GM12878 (cell line): ENCODE measurements around the gene GJD3. TPM values are rescaled to one million over a fixed set of nuclear protein-coding genes. Genes with fewer than 3 reads are reported as not detected.
A peak's percentile ranks its signal among the peaks of the same experiment; 100 is the strongest.

ENCODE experiments used
- ATF7 ChIP-seq: fragments of 450-650 bp; IDR thresholded peaks from 2 replicates; pipeline ENCODE4 v1.6.1; 2016; ENCODE audit warnings: low read depth, mild to moderate bottlenecking
- BACH1 ChIP-seq: fragments of 450-650 bp; IDR thresholded peaks from 2 replicates; pipeline ENCODE4 v1.6.1; 2017; ENCODE audit warnings: mild to moderate bottlenecking, borderline replicate concordance
- BRCA1 ChIP-seq: IDR thresholded peaks from 2 replicates; pipeline ENCODE4 v1.6.1; 2011; ENCODE audit warnings: low read depth, low read length, improper control_type of control experiment
- CBX5 ChIP-seq: sonication (generic); IDR thresholded peaks from 2 replicates; pipeline ENCODE4 v1.6.1; 2016; ENCODE audit warnings: low read depth, moderate library complexity, mild to moderate bottlenecking, inconsistent platforms
- DPF2 ChIP-seq: fragments of 450-650 bp; IDR thresholded peaks from 2 replicates; pipeline ENCODE4 v1.6.1; 2017; ENCODE audit warnings: mild to moderate bottlenecking
- EED ChIP-seq: sonication (generic); IDR thresholded peaks from 2 replicates; pipeline ENCODE4 v1.6.1; 2016; ENCODE audit warnings: antibody characterized with exemption, low read depth
- ESRRA ChIP-seq: IDR thresholded peaks from 2 replicates; pipeline ENCODE4 v1.6.1; 2012; ENCODE audit warnings: mild to moderate bottlenecking, low read length, improper control_type of control experiment
- EZH2 ChIP-seq: IDR thresholded peaks from 2 replicates; pipeline ENCODE4 v1.6.1; 2012; ENCODE audit warnings: low read depth, mild to moderate bottlenecking, control low read depth, inconsistent platforms, low read length, borderline replicate concordance; ENCODE audit not compliant: control insufficient read depth
- FOS ChIP-seq: IDR thresholded peaks from 3 replicates; pipeline ENCODE4 v1.6.1; 2011; ENCODE audit warnings: borderline replicate concordance; ENCODE audit not compliant: insufficient read length; ENCODE audit errors: extremely low read depth
- GATAD2B ChIP-seq: fragments of 450-650 bp; conservative IDR thresholded peaks from 2 replicates; pipeline ENCODE4 v1.6.1; 2017; ENCODE audit warnings: low read depth, mild to moderate bottlenecking, moderate library complexity
- JUND ChIP-seq: IDR thresholded peaks from 2 replicates; pipeline ENCODE4 v1.6.1; 2012; ENCODE audit warnings: low read depth, mild to moderate bottlenecking, low read length, improper control_type of control experiment, moderate library complexity
- KAT2A ChIP-seq: conservative IDR thresholded peaks from 2 replicates; pipeline ENCODE4 v1.6.1; 2011; ENCODE audit warnings: low read depth, low read length; ENCODE audit not compliant: control insufficient read depth
- KLF5 ChIP-seq: fragments of 450-650 bp; IDR thresholded peaks from 2 replicates; pipeline ENCODE4 v1.6.1; 2014; ENCODE audit warnings: mild to moderate bottlenecking; ENCODE audit not compliant: partially characterized antibody
- MEF2A ChIP-seq: IDR thresholded peaks from 2 replicates; pipeline ENCODE4 v1.6.1; 2011; ENCODE audit warnings: low read depth, mild to moderate bottlenecking, low read length, moderate library complexity; ENCODE audit not compliant: insufficient read depth
- MTA3 ChIP-seq: IDR thresholded peaks from 2 replicates; pipeline ENCODE4 v1.6.1; 2012; ENCODE audit warnings: low read length, inconsistent platforms, borderline replicate concordance
- MYB ChIP-seq: fragments of 150-350 bp; IDR thresholded peaks from 2 replicates; pipeline ENCODE4 v1.6.1; 2014; ENCODE audit warnings: mild to moderate bottlenecking, low read depth, low read length, borderline replicate concordance
- MYC ChIP-seq: IDR thresholded peaks from 2 replicates; pipeline ENCODE4 v1.6.1; 2011; ENCODE audit warnings: mild to moderate bottlenecking, low read length, moderate library complexity, inconsistent platforms; ENCODE audit not compliant: insufficient read depth, insufficient replicate concordance, insufficient read length, severe bottlenecking
- NBN ChIP-seq: fragments of 450-650 bp; IDR thresholded peaks from 2 replicates; pipeline ENCODE4 v1.6.1; 2016
- NFXL1 ChIP-seq: fragments of 450-650 bp; IDR thresholded peaks from 2 replicates; pipeline ENCODE4 v1.6.1; 2017; ENCODE audit warnings: antibody characterized with exemption, mild to moderate bottlenecking, borderline replicate concordance
- NFYA ChIP-seq: IDR thresholded peaks from 2 replicates; pipeline ENCODE4 v1.6.1; 2011; ENCODE audit warnings: low read depth, mild to moderate bottlenecking, low read length, improper control_type of control experiment, borderline replicate concordance
- NR2F1 ChIP-seq: fragments of 450-650 bp; conservative IDR thresholded peaks from 2 replicates; pipeline ENCODE4 v1.6.1; 2017; ENCODE audit warnings: mild to moderate bottlenecking
- SRF ChIP-seq, 2 experiments: IDR thresholded peaks; 2 replicates each; pipeline ENCODE4 v1.6.1; 2011; ENCODE audit warnings: low read depth in 2 of 2, low read length in 2 of 2, mild to moderate bottlenecking in 1 of 2, moderate library complexity in 1 of 2
- TARDBP ChIP-seq: IDR thresholded peaks from 2 replicates; pipeline ENCODE4 v1.6.1; 2016; ENCODE audit warnings: borderline replicate concordance
- TCF12 ChIP-seq: IDR thresholded peaks from 2 replicates; pipeline ENCODE4 v1.6.1; 2011; ENCODE audit warnings: low read depth, mild to moderate bottlenecking, low read length
- ZNF217 ChIP-seq: fragments of 450-650 bp; IDR thresholded peaks from 2 replicates; pipeline ENCODE4 v1.6.1; 2017; ENCODE audit warnings: antibody characterized with exemption, mild to moderate bottlenecking
- ZNF384 ChIP-seq: IDR thresholded peaks from 2 replicates; pipeline ENCODE4 v1.6.1; 2012; ENCODE audit warnings: low read depth, mild to moderate bottlenecking, low read length, improper control_type of control experiment, borderline replicate concordance
- ZZZ3 ChIP-seq: IDR thresholded peaks from 2 replicates; pipeline ENCODE4 v1.6.1; 2011; ENCODE audit warnings: low read depth; ENCODE audit not compliant: control insufficient read depth, insufficient read length
- polyA plus RNA-seq, 11 experiments: library from polyadenylated mRNA; depleted of rRNA in 4 of 11; unstranded in 6 of 11; stranded (reverse) in 5 of 11; fragments of >200 nt; fragmentation: Nextera tagmentation in 4 of 11; fragmentation: Illumina TruSeq in 1 of 11; extraction: Ambion mirVana in 4 of 11; extraction: Trizol in 1 of 11; gene quantifications; 1 replicate in 1 of 11; 2 replicates in 10 of 11; pipeline versions ENCODE4 v1.2.1 to v1.2.3, GENCODE V29; 2011 to 2016; ENCODE audit warnings: inconsistent platforms in 2 of 11, missing spikeins in 2 of 11, low read depth in 1 of 11
- total RNA-seq, 4 experiments: library from RNA; depleted of rRNA in 3 of 4; stranded (reverse); fragments of >200 nt in 3 of 4; fragmentation: Illumina TruSeq in 1 of 4; extraction: Trizol in 1 of 4; gene quantifications; 2 replicates each; pipeline versions ENCODE4 v1.2.1 to v1.2.3, GENCODE V29; 2013 to 2021
- TF ChIP-seq, protein P1 (sequence below): IDR thresholded peaks from 2 replicates; pipeline ENCODE4 v1.6.1; 2011; ENCODE audit warnings: borderline replicate concordance, low read depth, mild to moderate bottlenecking, moderate library complexity, mixed read lengths, low read length; ENCODE audit not compliant: insufficient read depth; ENCODE audit errors: extremely low read length
- TF ChIP-seq, protein P2 (sequence below): IDR thresholded peaks from 2 replicates; pipeline ENCODE4 v1.6.1; 2011; ENCODE audit warnings: low read depth, mild to moderate bottlenecking, low read length, moderate library complexity, borderline replicate concordance; ENCODE audit errors: extremely low read depth

The GJD3 gene
- total and polyA plus RNA-seq, 10 of the 15 experiments (the other 5 are each of a cell fraction or from before 2014, with no cell fraction given) = 1.6 TPM; not detected in 9

DNA sequence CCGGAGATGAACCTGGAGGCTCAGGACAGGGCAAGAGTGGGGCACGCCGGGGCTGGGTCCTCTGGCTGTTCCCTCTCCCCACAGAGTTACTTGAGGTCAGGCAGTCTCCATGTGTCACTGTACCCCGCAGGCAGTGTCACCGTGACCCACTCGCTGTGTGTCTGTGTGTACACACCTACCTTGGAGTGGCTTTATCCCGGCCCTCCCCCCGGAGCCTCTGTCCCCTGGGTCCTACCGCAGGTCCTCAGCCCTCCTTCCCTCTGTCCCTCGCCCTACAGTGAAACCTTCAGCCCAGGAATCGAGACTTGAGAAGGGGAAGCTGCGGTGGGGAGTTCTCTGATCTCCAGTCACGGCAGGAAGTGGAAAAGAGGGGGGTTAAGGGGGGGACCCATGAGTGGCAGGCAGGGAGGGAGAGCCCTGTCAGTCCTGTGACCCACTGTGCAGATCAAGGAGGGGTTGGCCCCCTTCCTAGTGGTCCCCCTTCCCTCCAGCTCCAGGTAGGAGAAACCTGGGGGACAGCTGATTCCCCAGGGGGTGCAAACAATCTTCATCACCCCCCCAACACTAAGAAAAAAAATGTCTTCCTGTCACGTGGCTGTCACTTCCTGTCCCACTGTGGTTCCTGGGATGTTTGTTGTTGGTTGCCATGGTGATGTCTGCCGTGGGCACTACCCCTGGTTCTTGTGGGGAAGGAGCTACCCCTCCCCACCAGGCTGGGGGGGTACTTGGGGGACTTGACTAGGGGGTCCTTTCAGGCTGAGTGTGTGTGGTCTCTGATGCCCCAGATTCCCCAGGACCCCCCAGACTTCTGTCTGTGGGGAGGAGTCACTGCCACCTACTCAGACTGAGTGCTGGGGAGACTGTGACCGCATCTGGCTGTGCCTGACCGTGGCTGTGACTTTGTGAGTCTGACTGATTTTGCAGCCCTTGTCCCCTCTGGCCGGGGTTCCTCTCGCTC, 41.9 kb downstream of the GJD3 start (continued):
- no peak for TF ChIP-seq NFYA
- TF ChIP-seq DPF2 = peak; percentile 99
- TF ChIP-seq ATF7 = peak; percentile 96
- no peak for TF ChIP-seq EZH2
- TF ChIP-seq NFXL1 = no peak
- peak; percentile 63; the same call in 1 of the 2 replicates for TF ChIP-seq TCF12
- TF ChIP-seq MYC = no peak
- no peak for TF ChIP-seq BRCA1
- TF ChIP-seq, protein P1, sequence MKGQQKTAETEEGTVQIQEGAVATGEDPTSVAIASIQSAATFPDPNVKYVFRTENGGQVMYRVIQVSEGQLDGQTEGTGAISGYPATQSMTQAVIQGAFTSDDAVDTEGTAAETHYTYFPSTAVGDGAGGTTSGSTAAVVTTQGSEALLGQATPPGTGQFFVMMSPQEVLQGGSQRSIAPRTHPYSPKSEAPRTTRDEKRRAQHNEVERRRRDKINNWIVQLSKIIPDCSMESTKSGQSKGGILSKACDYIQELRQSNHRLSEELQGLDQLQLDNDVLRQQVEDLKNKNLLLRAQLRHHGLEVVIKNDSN = peak; percentile 93
- TF ChIP-seq MYB = no peak
- peak; percentile 62; the same call in 1 of the 2 replicates for TF ChIP-seq NR2F1
- peak; percentile 83 for TF ChIP-seq ZNF217
- TF ChIP-seq ZNF384 = peak; percentile 96
- TF ChIP-seq FOS = no peak
- TF ChIP-seq BACH1 = peak; percentile 79; the same call in 1 of the 2 replicates
- peak; percentile 88; the same call in 1 of the 2 replicates for TF ChIP-seq TARDBP
- 0 out of 4 replicates have a peak, but pooled peaks of 1 of the 2 experiments have one; percentile 39 for TF ChIP-seq SRF (IDR thresholded peaks at IDR 0.05; ENCODE audit: low read depth in 2 of 2, low read length in 2 of 2)
- peak; percentile 77; the same call in 1 of the 2 replicates for TF ChIP-seq MEF2A
- TF ChIP-seq, protein P2, sequence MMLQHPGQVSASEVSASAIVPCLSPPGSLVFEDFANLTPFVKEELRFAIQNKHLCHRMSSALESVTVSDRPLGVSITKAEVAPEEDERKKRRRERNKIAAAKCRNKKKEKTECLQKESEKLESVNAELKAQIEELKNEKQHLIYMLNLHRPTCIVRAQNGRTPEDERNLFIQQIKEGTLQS = peak; percentile 68; the same call in 1 of the 2 replicates
- TF ChIP-seq EED = peak; percentile 100
- 0 out of 2 replicates have a peak, but pooled peaks have one; percentile 6 for TF ChIP-seq JUND
- TF ChIP-seq KLF5 = peak; percentile 84
- no peak for TF ChIP-seq ZZZ3
- no peak for TF ChIP-seq KAT2A
- TF ChIP-seq CBX5 = no peak
- peak; percentile 97 for TF ChIP-seq NBN
- TF ChIP-seq ESRRA = no peak
- TF ChIP-seq GATAD2B = peak; percentile 22
- no peak for TF ChIP-seq MTA3
